Measurements from ENCODE around the gene ACP2.
A peak's percentile ranks its signal among the peaks of the same experiment; 100 is the strongest.

The ACP2 gene

DNA sequence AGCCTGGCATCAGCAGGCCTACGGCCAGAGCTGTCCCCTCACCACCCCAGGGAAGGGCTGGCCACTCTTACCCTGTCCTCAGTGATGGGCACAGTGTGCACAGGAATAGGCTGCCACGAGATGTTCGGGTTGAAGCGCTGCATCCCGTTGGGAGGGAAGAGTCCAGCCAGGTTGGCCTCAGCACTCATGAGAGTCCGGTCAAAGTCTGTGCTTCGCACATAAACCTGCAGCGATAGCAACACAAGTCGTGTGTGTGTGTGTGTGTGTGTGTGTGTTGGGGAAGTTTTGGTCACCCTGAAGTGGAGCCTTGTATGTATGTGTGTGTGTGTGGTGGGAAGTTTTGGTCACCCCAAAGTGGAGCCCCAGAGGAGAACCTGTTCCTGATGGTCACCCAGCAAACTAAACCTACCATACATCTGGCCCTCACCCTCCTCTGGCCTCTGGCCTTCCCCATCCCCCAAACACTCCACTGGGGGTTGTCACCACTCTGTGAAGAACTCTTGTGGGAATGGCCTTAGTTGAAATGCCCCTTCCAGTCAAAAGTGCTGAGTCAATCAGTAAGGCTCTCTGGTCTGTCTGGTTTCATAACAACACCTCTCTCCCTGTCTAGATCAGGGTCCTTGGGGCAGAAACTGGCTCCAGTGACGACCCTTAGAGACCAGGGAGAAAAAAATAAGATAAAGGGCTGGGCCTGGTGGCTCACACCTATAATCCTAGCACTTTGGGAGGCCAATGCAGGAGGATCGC, 2.8 kb downstream of the ACP2 start:
- DNase-seq (ENCODE audit: low read depth in 1 of 2, low spot score in 1 of 2) = no peak
- TF ChIP-seq JUND (IDR thresholded peaks at IDR 0.05; ENCODE audit: low read depth) = no peak
- in situ Hi-C loops (cut with HindIII; ENCODE audit: low pct_unique_long_range_greater_than_20kb, low sequenced_read_pairs) = no loop called here

GRCh38 chr11:47244448-47245350, 3.9 kb downstream of the ACP2 start:
- in situ Hi-C loops (cut with HindIII; ENCODE audit: low pct_unique_long_range_greater_than_20kb, low sequenced_read_pairs) = no loop called here
- no peak for TF ChIP-seq JUND (IDR thresholded peaks at IDR 0.05; ENCODE audit: low read depth)
- DNase-seq (ENCODE audit: low read depth in 1 of 2, low spot score in 1 of 2) = no peak

GRCh38 chr11:47243454-47243853, 5.2 kb downstream of the ACP2 start:
- DNase-seq (ENCODE audit: low read depth in 1 of 2, low spot score in 1 of 2) = peak in 1 of 2 experiments; percentile 92
- TF ChIP-seq JUND (IDR thresholded peaks at IDR 0.05; ENCODE audit: low read depth) = no peak
- in situ Hi-C loops (cut with HindIII; ENCODE audit: low pct_unique_long_range_greater_than_20kb, low sequenced_read_pairs) = no loop called here

DNA sequence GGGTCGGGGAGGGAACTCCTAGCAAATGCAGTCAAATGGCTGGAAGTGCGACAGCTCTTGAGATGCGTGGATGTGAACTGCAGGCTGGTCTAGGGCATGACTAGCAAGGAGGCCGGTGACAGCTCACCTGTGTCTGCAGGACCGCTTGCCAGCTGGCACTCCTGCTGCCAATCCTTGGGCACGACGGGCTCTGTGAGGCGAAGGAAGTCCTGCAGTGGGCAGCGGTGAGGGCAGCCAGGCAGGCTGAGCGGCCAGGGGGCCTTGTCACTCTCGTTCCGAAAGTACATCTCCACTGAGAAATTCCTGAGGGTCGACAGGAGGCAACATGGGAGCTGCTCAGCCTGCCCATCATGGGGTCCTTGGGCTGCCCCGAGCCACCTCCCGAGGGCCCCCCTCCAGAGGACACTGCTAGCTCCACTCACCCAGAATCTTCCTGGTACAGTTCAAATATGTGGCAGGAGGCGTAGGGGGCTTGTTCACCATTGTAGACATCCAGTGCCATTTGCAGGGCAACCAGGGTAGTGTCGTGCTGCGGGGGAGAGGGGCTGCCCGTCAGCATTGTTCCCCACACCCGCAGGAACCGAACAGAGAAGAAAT, 5.9 kb downstream of the ACP2 start:
- no peak for TF ChIP-seq JUND (IDR thresholded peaks at IDR 0.05; ENCODE audit: low read depth)
- no peak for DNase-seq (ENCODE audit: low read depth in 1 of 2, low spot score in 1 of 2)
- in situ Hi-C loops (cut with HindIII; ENCODE audit: low pct_unique_long_range_greater_than_20kb, low sequenced_read_pairs) = no loop called here

GRCh38 chr11:47241841-47242301, 6.7 kb downstream of the ACP2 start:
- no peak for TF ChIP-seq JUND (IDR thresholded peaks at IDR 0.05; ENCODE audit: low read depth)
- in situ Hi-C loops (cut with HindIII; ENCODE audit: low pct_unique_long_range_greater_than_20kb, low sequenced_read_pairs) = no loop called here
- no peak for DNase-seq (ENCODE audit: low read depth in 1 of 2, low spot score in 1 of 2)

- TF ChIP-seq JUND (IDR thresholded peaks at IDR 0.05; ENCODE audit: low read depth) = no peak
- in situ Hi-C loops (cut with HindIII; ENCODE audit: low pct_unique_long_range_greater_than_20kb, low sequenced_read_pairs) = no loop called here
- no peak for DNase-seq (ENCODE audit: low read depth in 1 of 2, low spot score in 1 of 2)
These were observed 8.8 kb downstream of the ACP2 start for GRCh38 chr11:47239852-47240251.

GRCh38 chr11:47236482-47236881, 12.1 kb downstream of the ACP2 start:
- no peak for DNase-seq (ENCODE audit: low read depth in 1 of 2, low spot score in 1 of 2)
- in situ Hi-C loops (cut with HindIII; ENCODE audit: low pct_unique_long_range_greater_than_20kb, low sequenced_read_pairs) = no loop called here
- no peak for TF ChIP-seq JUND (IDR thresholded peaks at IDR 0.05; ENCODE audit: low read depth)

GRCh38 chr11:47235163-47235562, 13.5 kb downstream of the ACP2 start:
- in situ Hi-C loops (cut with HindIII; ENCODE audit: low pct_unique_long_range_greater_than_20kb, low sequenced_read_pairs) = no loop called here
- no peak for TF ChIP-seq JUND (IDR thresholded peaks at IDR 0.05; ENCODE audit: low read depth)

DNA sequence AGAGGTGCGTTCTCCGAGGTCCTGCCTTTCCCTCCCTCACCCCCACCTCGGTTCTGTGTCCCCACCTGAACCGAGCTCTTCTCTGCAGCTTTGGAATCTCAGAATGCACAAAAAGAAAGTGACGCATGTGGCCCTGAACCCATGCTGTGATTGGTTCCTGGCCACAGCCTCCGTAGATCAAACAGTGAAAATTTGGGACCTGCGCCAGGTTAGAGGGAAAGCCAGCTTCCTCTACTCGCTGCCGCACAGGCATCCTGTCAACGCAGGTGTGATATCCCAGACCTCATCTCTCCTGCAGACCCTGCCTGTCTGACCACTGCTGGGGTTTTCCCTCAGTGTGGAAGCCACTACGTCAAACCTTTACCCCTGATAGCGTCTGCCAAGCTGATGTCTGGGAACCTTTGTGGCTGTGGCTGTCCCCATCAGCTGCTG, 13.9 kb downstream of the ACP2 start:
- in situ Hi-C loops (cut with HindIII; ENCODE audit: low pct_unique_long_range_greater_than_20kb, low sequenced_read_pairs) = no loop called here
- no peak for TF ChIP-seq JUND (IDR thresholded peaks at IDR 0.05; ENCODE audit: low read depth)
- DNase-seq (ENCODE audit: low read depth in 1 of 2, low spot score in 1 of 2) = peak in 1 of 2 experiments; percentile 54

More at GRCh38 chr11:47235163-47235562, 13.5 kb downstream of the ACP2 start:
- DNase-seq (ENCODE audit: low read depth in 1 of 2, low spot score in 1 of 2) = no peak

- DNase-seq (ENCODE audit: low read depth in 1 of 2, low spot score in 1 of 2) = peak in 1 of 2 experiments; percentile 77
- in situ Hi-C loops (cut with HindIII; ENCODE audit: low pct_unique_long_range_greater_than_20kb, low sequenced_read_pairs) = no loop called here
These were observed 14.5 kb downstream of the ACP2 start for GRCh38 chr11:47233989-47234668.

DNA sequence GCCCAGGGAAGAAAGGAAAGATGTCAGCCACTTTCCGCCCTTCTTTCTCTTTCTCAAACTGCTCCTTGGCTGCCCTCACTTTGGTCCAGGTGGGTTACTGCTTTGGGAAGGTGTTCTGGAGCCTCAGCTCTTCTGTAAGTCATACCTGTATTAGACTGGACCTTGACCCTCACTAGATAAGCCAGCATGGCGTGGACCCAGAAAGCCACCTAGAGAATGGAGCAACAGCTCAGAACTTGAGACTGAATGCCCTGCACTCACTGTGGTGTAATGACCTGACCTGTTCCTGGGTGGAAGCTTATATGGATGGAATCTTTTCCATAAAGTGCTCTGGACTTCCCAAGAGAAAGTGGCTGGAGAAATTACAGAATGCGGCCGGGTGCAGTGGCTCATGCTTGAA, 15.6 kb downstream of the ACP2 start:
- no peak for DNase-seq (ENCODE audit: low read depth in 1 of 2, low spot score in 1 of 2)
- in situ Hi-C loops (cut with HindIII; ENCODE audit: low pct_unique_long_range_greater_than_20kb, low sequenced_read_pairs) = no loop called here
- TF ChIP-seq JUND (IDR thresholded peaks at IDR 0.05; ENCODE audit: low read depth) = no peak

More at GRCh38 chr11:47233989-47234668, 14.5 kb downstream of the ACP2 start:
- TF ChIP-seq JUND (IDR thresholded peaks at IDR 0.05; ENCODE audit: low read depth) = no peak

DNA sequence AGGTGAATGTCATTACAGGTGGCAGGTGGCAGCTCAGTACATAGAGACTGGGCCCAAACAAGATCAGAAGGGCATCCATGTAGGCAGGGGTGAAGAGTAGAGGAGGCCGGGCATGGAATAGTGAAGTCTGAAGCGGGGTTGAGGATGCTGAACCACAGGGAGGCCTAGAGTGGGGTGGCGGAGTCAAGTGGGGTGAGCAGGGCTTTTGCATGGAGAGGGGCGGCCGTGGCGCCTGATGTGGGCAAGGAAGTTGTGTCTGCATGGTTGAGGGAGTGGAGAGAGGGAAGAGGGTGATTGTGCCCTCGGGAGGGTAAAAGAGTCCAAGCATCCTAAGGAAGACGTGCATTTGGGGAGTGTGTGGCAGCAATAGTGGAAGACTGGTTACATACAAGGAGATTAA, 19.5 kb downstream of the ACP2 start:
- in situ Hi-C loops (cut with HindIII; ENCODE audit: low pct_unique_long_range_greater_than_20kb, low sequenced_read_pairs) = no loop called here
- TF ChIP-seq JUND (IDR thresholded peaks at IDR 0.05; ENCODE audit: low read depth) = no peak
- DNase-seq (ENCODE audit: low read depth in 1 of 2, low spot score in 1 of 2) = no peak

Data from T47D (cell line).